MV-4-11 (cell line): ENCODE data around the gene USP8.

Source experiments
- DNase-seq: peaks from one replicate; lab custom pipeline; 2025; lab: John Stamatoyannopoulos, UW

The USP8 gene

DNA sequence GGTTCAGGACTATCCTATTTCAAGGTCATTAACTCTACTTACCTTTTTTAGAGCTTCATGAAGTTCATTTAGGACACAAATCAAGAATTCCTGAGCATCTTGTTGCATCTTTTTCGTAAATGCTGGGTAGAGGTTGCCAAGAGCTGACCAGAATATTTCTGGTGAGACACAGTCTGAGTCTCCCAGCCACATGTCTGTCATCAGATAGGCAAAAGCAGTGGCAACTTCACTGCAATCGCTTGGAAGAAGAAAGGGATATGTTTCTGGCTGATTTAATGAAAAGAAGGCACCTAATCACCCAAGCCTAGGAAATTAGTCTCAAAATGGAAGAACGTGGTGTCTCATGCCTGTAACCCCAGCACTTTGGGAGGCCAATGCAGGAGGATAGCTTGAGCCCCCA lies 119.4 kb downstream of the USP8 start:
- no peak for DNase-seq

DNA sequence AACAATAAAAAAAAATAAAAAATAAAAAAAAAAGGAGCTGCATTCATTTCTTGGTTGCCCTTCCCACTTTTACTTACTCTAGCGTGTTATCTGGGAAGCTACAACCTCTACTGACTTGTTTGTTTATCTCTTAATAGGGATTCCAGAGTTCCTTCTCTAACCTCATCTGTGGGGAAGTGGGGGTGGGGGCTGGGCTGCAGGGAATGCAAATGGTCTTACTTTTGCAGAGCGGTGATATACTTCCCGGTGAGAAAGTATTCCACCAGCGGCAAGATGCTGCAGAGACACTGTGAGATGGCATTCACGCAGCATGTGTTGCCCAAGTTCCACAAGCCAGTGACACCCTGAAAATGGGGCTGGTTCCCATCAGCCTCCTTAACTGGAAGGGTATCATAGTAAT lies 120.2 kb downstream of the USP8 start:
- DNase-seq: no peak

DNA sequence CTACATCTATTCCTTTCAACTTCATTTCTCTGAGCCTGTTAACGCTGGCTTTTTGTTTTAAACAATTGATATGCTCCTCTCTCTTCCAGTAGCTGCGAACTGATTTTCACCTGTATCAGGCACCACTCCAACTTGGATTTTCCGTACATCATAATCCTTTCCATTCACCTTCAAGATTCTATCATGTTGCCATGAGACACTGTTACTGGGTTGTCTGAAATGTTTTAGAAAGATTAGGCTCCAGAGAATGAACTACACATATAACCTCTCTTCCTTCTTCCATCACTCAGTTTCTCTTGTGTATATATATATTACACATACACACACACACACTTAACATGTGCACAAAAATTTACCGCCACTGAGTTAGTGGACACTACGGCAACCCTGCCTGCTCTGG lies 122.4 kb downstream of the USP8 start, which contains the start of gene USP50:
USP50 (minus strand) TSS at position 101 of the 400 bp plus-strand sequence. CDS start 141 bp downstream, outside the sequence.
- no peak for DNase-seq

DNA sequence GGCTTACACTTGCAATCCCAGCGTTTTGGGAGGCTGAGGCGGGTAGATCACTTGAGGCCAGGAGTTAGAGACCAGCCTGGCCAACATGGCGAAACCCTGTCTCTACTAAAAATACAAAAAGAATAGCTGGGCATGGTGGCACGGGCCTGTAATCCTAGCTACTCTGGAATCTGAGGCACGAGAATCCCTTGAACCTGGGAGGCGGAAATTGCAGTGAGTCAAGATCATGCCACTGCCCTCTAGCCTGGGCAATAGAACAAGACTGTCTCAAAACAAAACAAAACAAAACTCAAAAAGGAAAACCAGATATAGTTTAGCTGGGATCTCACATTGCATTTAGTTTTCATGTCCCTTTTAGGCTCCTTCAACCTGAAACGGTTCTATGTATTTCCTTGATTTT lies 125.1 kb downstream of the USP8 start:
- DNase-seq: no peak

DNA sequence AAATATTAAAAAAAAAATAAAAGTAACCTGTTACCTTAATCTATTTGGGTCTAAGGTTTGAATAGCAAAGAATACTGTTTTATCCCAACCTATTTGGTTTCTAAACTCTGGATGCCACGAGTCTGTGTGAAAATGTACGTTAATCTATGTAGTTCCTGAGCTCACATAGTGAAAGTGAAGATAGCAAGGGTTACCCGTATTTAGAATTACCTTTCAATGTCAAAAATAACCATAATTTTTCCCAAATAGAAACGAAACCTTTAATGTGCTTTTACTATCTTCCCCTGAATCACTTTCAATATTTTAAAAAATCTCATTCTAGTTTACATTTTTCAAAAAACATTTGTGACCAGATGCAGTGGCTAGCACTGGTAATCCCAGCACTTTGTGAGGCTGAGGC lies 128.0 kb downstream of the USP8 start:
- no peak for DNase-seq

DNA sequence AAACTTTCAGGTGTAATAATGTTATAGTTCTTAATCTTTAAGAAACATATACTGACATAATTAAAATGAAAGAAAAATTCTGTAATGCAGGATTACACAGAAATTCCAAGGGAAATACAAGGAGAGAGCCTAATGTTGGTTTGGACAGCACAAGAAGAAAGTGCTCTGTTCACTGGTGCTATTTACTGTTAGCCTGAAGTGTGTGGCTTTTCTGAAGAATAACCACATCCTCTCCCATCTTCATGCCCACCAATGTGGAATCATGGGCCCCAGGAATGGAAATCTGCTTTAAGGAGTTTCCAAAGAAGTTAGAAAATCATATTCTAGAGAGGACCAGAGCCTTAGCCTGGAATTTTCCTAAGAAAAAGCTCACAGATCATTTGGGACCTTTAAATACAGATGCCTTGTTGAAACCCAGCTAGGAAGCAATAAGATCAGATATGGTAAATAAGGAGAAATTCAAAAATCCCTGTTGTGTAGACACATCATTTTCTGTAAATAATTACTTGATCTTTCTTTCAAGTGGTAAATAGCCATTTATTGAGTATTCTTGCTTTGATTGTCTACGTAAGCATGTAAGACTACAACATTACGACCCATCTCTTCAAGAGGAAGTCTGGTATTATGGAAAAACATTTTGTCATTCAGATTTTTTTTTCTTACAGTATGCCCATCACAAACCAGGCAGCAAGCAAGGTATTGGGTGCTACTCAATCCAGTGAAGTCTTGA lies 132.6 kb downstream of the USP8 start:
- DNase-seq: no peak

DNA sequence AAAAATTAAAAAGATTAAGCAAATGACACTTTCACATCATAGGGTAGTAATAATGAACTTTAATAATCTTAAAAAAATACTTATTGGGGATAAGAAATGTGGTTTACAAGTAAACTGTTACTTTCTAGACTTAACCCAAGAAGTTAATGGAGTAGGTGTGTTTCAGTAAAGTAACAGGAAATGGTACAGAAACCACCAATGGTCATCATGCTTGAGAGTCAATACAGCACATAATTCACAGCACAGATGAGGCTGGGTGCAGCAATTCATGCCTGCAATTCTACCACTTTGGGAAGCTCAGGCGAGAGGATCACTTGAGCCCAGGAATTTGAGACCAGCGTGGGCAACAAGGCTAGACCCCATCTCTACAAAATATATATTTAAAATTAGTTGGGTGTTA lies 133.8 kb downstream of the USP8 start:
- DNase-seq: no peak

DNA sequence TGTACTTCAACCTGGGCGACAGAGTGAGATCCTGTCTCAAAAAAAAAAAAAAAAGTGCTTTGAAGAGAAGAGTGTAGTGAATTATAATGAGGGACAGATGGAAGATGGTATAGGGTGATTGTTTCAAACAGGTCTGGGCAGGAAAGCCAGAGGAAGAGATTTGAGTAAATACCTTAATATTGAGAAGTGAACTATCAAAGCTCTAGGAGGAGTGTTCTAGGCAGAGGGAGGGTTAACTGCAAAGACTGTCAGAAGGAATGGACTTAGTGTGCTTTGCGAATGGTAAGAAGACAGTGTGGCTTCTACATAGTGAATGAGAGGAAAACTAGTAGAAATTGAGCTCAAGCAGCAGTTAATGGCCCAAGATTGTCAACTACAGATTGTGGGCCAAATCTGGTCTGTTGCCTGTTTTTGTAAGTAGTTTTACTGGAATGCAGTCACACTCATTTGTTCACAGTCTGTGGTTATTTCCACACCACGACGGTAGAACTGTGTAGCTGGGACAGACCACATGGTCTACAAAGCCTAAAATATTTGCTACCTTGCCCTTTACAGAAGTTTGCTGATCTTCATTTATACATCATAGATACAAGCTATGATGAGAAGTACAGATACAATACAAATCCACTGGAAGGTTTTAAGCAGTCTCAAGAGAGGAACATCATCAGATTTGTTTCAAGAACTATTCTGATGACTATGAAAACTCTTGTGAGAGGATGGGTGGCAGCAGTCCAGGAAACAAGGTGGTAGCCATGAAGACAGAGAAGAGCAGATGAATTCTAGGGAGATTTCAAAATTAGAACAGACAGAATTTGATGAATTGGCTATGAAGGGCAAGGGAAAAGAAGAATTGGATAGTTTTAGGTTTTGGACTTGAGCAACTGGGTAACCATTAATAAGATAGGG lies 138.8 kb downstream of the USP8 start:
- peak; percentile 19 for DNase-seq

DNA sequence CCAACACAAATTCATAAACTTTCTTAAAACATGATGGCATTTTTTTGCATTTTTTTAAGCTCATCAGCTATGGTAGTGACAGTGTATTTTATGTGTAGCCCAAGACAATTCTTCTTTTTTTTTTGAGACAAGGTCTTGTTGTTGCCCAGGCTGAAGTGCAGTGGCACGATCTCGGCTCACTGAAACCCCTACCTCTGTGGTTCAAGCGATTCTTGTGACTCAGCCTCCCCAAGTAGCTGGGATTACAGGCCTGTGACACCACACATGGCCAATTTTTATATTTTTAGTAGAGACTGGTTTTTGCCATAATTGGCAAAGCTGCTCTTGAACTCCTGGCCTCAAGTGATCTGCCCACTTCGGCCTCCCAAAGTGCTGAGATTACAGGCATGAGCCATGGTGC lies 139.6 kb downstream of the USP8 start:
- no peak for DNase-seq
